Parathyroid adenoma (tissue), 2 donors: ENCODE data around the gene KCNG2.

Experiments used
- H2AFZ ChIP-seq: fragments of 300-600 bp; sonication (generic); one replicate; pipeline ENCODE4 v1.7.0; 2017; ENCODE audit warnings: antibody characterized with exemption, mild to moderate bottlenecking
- H3K27ac ChIP-seq: fragments of 300-600 bp; sonication (generic); one replicate; pipeline ENCODE4 v1.7.0; 2017
- H3K27me3 ChIP-seq: fragments of 300-600 bp; sonication (generic); one replicate; pipeline ENCODE4 v1.7.0; 2017; ENCODE audit warnings: low read length; ENCODE audit not compliant: control insufficient read depth, insufficient read depth
- H3K36me3 ChIP-seq: fragments of 300-600 bp; sonication (generic); one replicate; pipeline ENCODE4 v1.7.0; 2017; ENCODE audit warnings: low read length; ENCODE audit not compliant: control insufficient read depth, insufficient read depth
- H3K4me1 ChIP-seq: fragments of 300-600 bp; sonication (generic); one replicate; pipeline ENCODE4 v1.7.0; 2017; ENCODE audit warnings: control low read depth
- H3K4me2 ChIP-seq: fragments of 300-600 bp; sonication (generic); one replicate; pipeline ENCODE4 v1.7.0; 2017; ENCODE audit warnings: low read length
- H3K4me3 ChIP-seq: fragments of 300-600 bp; sonication (generic); one replicate; pipeline ENCODE4 v1.7.0; 2017; ENCODE audit warnings: low read depth, low read length
- H3K79me2 ChIP-seq: fragments of 300-600 bp; sonication (generic); one replicate; pipeline ENCODE4 v1.7.0; 2017; ENCODE audit warnings: control low read depth
- H3K9ac ChIP-seq: fragments of 300-600 bp; sonication (generic); one replicate; pipeline ENCODE4 v1.7.0; 2017; ENCODE audit warnings: mild to moderate bottlenecking
- H3K9me3 ChIP-seq: fragments of 300-600 bp; sonication (generic); one replicate; pipeline ENCODE4 v1.7.0; 2017; ENCODE audit warnings: low read length; ENCODE audit not compliant: control insufficient read depth
- CTCF ChIP-seq: fragments of 300-600 bp; sonication (generic); IDR thresholded peaks from one replicate; pipeline ENCODE4 v1.7.0; 2017; ENCODE audit warnings: antibody characterized with exemption, mild to moderate bottlenecking
- donor health status: primary hyperparathyroidism.

Gene KCNG2

GRCh38 chr18:79902640-79903039 is 104.9 kb downstream of the KCNG2 start:
- H3K27me3 ChIP-seq, result no peaks in the 10 kb centered on the region
- H3K9ac ChIP-seq, result no peak overlapping the region
- H3K79me2 ChIP-seq, result no peaks in the 10 kb centered on the region
- no peaks in the 10 kb centered on the region for H3K36me3 ChIP-seq
- no peak overlapping the region for H3K4me2 ChIP-seq
- TF ChIP-seq CTCF, result no peak
- no peak overlapping the region for H2AFZ ChIP-seq
- no peak overlapping the region for H3K27ac ChIP-seq
- H3K4me1 ChIP-seq, result no peaks in the 10 kb centered on the region
- no peaks in the 10 kb centered on the region for H3K9me3 ChIP-seq
- H3K4me3 ChIP-seq, result no peak overlapping the region

- Histone ChIP-seq H3K4me1 (no peaks in the 10 kb centered on the region), H3K4me2 (no peak overlapping the region), H3K36me3 (no peaks in the 10 kb centered on the region), H3K27me3 (no peaks in the 10 kb centered on the region), H3K9ac (no peak overlapping the region), H3K9me3 (no peaks in the 10 kb centered on the region), H3K27ac (no peak overlapping the region), H2AFZ (no peak overlapping the region), H3K4me3 (no peak overlapping the region), H3K79me2 (no peaks in the 10 kb centered on the region)
- no peak for TF ChIP-seq CTCF
Observed at GRCh38 chr18:79903071-79903635, 105.4 kb downstream of the KCNG2 start.

- Histone ChIP-seq H3K27ac (no peak overlapping the region), H3K79me2 (no peaks in the 10 kb centered on the region), H3K4me1 (no peaks in the 10 kb centered on the region), H3K4me2 (no peak overlapping the region), H2AFZ (no peak overlapping the region), H3K36me3 (no peaks in the 10 kb centered on the region), H3K27me3 (no peaks in the 10 kb centered on the region), H3K9me3 (no peaks in the 10 kb centered on the region), H3K9ac (no peak overlapping the region), H3K4me3 (no peak overlapping the region)
- no peak for TF ChIP-seq CTCF
Observed at GRCh38 chr18:79903787-79904356, 106.1 kb downstream of the KCNG2 start.

GRCh38 chr18:79904357-79905147 is 106.8 kb downstream of the KCNG2 start:
- Histone ChIP-seq H3K27me3 (no peaks in the 10 kb centered on the region), H3K4me1 (no peaks in the 10 kb centered on the region), H3K4me3 (no peak overlapping the region), H3K27ac (no peak overlapping the region), H3K79me2 (no peaks in the 10 kb centered on the region), H2AFZ (no peak overlapping the region), H3K4me2 (no peak overlapping the region), H3K9ac (no peak overlapping the region), H3K36me3 (no peaks in the 10 kb centered on the region), H3K9me3 (no peaks in the 10 kb centered on the region)
- no peak for TF ChIP-seq CTCF
